ENCODE results near the gene SDK2. TPM values are rescaled to one million over a fixed set of nuclear protein-coding genes. Genes with fewer than 3 reads are reported as not detected.

SDK2 gene
- total RNA-seq, 1 donor, result 17.2 TPM

GRCh38 chr17:73588891-73589290 is 55.4 kb downstream of the SDK2 start:
- no peak for DNase-seq (ENCODE audit: low read depth in 2 of 3, low spot score in 2 of 3)

GRCh38 chr17:73588301-73588846 is 55.9 kb downstream of the SDK2 start:
- peak in 1 of 3 donors; percentile 18 for DNase-seq (ENCODE audit: low read depth in 2 of 3, low spot score in 2 of 3)

- no peak for DNase-seq (ENCODE audit: low read depth in 2 of 3, low spot score in 2 of 3)
Observed at GRCh38 chr17:73586921-73587602, 57.2 kb downstream of the SDK2 start.

GRCh38 chr17:73586275-73586832 is 57.9 kb downstream of the SDK2 start:
- no peak for DNase-seq (ENCODE audit: low read depth in 2 of 3, low spot score in 2 of 3)

- no peak for DNase-seq (ENCODE audit: low read depth in 2 of 3, low spot score in 2 of 3)
Observed at GRCh38 chr17:73585583-73585982, 58.7 kb downstream of the SDK2 start.

- DNase-seq (ENCODE audit: low read depth in 2 of 3, low spot score in 2 of 3), result no peak
Observed at GRCh38 chr17:73584987-73585386, 59.3 kb downstream of the SDK2 start.

- no peak for DNase-seq (ENCODE audit: low read depth in 2 of 3, low spot score in 2 of 3)
Observed at GRCh38 chr17:73584049-73584448, 60.2 kb downstream of the SDK2 start.

GRCh38 chr17:73582821-73583220 is 61.4 kb downstream of the SDK2 start:
- DNase-seq (ENCODE audit: low read depth in 2 of 3, low spot score in 2 of 3), result no peak

- no peak for DNase-seq (ENCODE audit: low read depth in 2 of 3, low spot score in 2 of 3)
Observed at GRCh38 chr17:73582359-73582758, 61.9 kb downstream of the SDK2 start.

GRCh38 chr17:73581379-73581778 is 62.9 kb downstream of the SDK2 start:
- DNase-seq (ENCODE audit: low read depth in 2 of 3, low spot score in 2 of 3), result no peak

- DNase-seq (ENCODE audit: low read depth in 2 of 3, low spot score in 2 of 3), result no peak
Observed at GRCh38 chr17:73580073-73580710, 64.1 kb downstream of the SDK2 start.

GRCh38 chr17:73576556-73577098 is 67.6 kb downstream of the SDK2 start:
- DNase-seq (ENCODE audit: low read depth in 2 of 3, low spot score in 2 of 3), result no peak

- peak in 1 of 3 donors; percentile 36 for DNase-seq (ENCODE audit: low read depth in 2 of 3, low spot score in 2 of 3)
Observed at GRCh38 chr17:73575470-73576221, 68.6 kb downstream of the SDK2 start.

GRCh38 chr17:73571511-73572130 is 72.6 kb downstream of the SDK2 start:
- DNase-seq (ENCODE audit: low read depth in 2 of 3, low spot score in 2 of 3), result no peak

- no peak for DNase-seq (ENCODE audit: low read depth in 2 of 3, low spot score in 2 of 3)
Observed at GRCh38 chr17:73569762-73570319, 74.4 kb downstream of the SDK2 start.

GRCh38 chr17:73568934-73569333 is 75.3 kb downstream of the SDK2 start:
- DNase-seq (ENCODE audit: low read depth in 2 of 3, low spot score in 2 of 3), result no peak

- peak in 2 of 3 donors; percentile 70 to 81 for DNase-seq (ENCODE audit: low read depth in 2 of 3, low spot score in 2 of 3)
Observed at GRCh38 chr17:73566905-73567782, 77.1 kb downstream of the SDK2 start.

GRCh38 chr17:73564843-73565242 is 79.4 kb downstream of the SDK2 start:
- no peak for DNase-seq (ENCODE audit: low read depth in 2 of 3, low spot score in 2 of 3)

- no peak for DNase-seq (ENCODE audit: low read depth in 2 of 3, low spot score in 2 of 3)
Observed at GRCh38 chr17:73562896-73563295, 81.3 kb downstream of the SDK2 start.
